T-cell (primary cell): ENCODE data around the gene SLC30A3. TPM values are rescaled to one million over a fixed set of nuclear protein-coding genes. Genes with fewer than 3 reads are reported as not detected.

Experiments used
- ATAC-seq, 4 experiments: fragments of 200-7000 bp in 3 of 4; fragments of 150-1000 bp in 1 of 4; cut with Tn5 transposase; replicated peaks in 1 of 4; 1 replicate in 3 of 4; 2 replicates in 1 of 4; pipeline ENCODE4 v1.10.0; 2021; ENCODE audit warnings: moderate library complexity in 3 of 4, mild to moderate bottlenecking in 2 of 4, moderate number of reproducible peaks in 1 of 4
- CTCF ChIA-PET, 2 donors: fragments of 300-600 bp; sonication (Branson Sonifier 250); formaldehyde crosslinking; loops; one replicate each; lab custom pipeline; 2022; ENCODE audit warnings: antibody characterized with exemption in 2 of 2; lab: Charles Lee
- POLR2A ChIA-PET, 2 donors: fragments of 300-600 bp; sonication (Branson Sonifier 250); formaldehyde crosslinking; loops; one replicate each; lab custom pipeline; 2022; ENCODE audit warnings: antibody characterized with exemption in 2 of 2; lab: Charles Lee
- DNase-seq, 35 experiments: peaks; one replicate each; pipeline versions ENCODE4 v3.0.0 to v3.0.0-alpha.2; 2013 to 2023
- H3K27ac ChIP-seq: one replicate; pipeline ENCODE4 v1.5.1; 2013; ENCODE audit warnings: low read length
- H3K27me3 ChIP-seq, 2 experiments: replicated peaks in 1 of 2; 1 replicate in 1 of 2; 2 replicates in 1 of 2; pipeline versions ENCODE4 v1.6.1 to v1.7.0; 2013; ENCODE audit warnings: low read length in 1 of 2, mixed read lengths in 1 of 2; ENCODE audit not compliant: control insufficient read depth in 2 of 2, insufficient read depth in 2 of 2; ENCODE audit errors: extremely low read depth in 1 of 2
- H3K36me3 ChIP-seq, 2 donors: 1 replicate in 1 of 2; 2 replicates in 1 of 2; pipeline versions ENCODE4 v1.6.1 to v1.7.0; 2013; ENCODE audit warnings: low read length in 1 of 2; ENCODE audit not compliant: control insufficient read depth in 2 of 2, insufficient read depth in 1 of 2; ENCODE audit errors: extremely low read depth in 1 of 2
- H3K4me1 ChIP-seq, 2 experiments: 1 replicate in 1 of 2; 2 replicates in 1 of 2; pipeline versions ENCODE4 v1.6.1 to v1.7.0; 2013; ENCODE audit warnings: low read length in 2 of 2, mixed read lengths in 1 of 2; ENCODE audit not compliant: insufficient read depth in 2 of 2, control insufficient read depth in 1 of 2; ENCODE audit errors: extremely low read depth in 1 of 2
- H3K4me3 ChIP-seq, 2 donors: 1 replicate in 1 of 2; 2 replicates in 1 of 2; pipeline versions ENCODE4 v1.5.1 to v1.7.0; 2013; ENCODE audit warnings: mild to moderate bottlenecking in 2 of 2, low read length in 1 of 2, moderate library complexity in 1 of 2; ENCODE audit not compliant: control insufficient read depth in 1 of 2; ENCODE audit errors: extremely low read depth in 1 of 2
- H3K9me3 ChIP-seq: 2 replicates; pipeline ENCODE4 v1.7.0; 2013
- H3K27ac Mint-ChIP-seq, 2 donors: one replicate each; pipeline ENCODE4 v1.8.0; 2020 to 2021; ENCODE audit warnings: mild to moderate bottlenecking in 2 of 2, mixed read lengths in 2 of 2
- H3K27me3 Mint-ChIP-seq, 2 donors: one replicate each; pipeline ENCODE4 v1.8.0; 2021 to 2022; ENCODE audit warnings: mixed read lengths in 2 of 2
- H3K36me3 Mint-ChIP-seq: one replicate; pipeline ENCODE4 v1.8.0; 2021; ENCODE audit warnings: mixed read lengths
- H3K4me1 Mint-ChIP-seq, 3 donors: one replicate each; pipeline ENCODE4 v1.8.0; 2020 to 2022; ENCODE audit warnings: mixed read lengths in 3 of 3, mild to moderate bottlenecking in 1 of 3
- H3K4me3 Mint-ChIP-seq, 3 donors: one replicate each; pipeline ENCODE4 v1.8.0; 2020 to 2022; ENCODE audit warnings: mild to moderate bottlenecking in 3 of 3, mixed read lengths in 3 of 3, moderate library complexity in 3 of 3
- H3K9me3 Mint-ChIP-seq, 3 donors: one replicate each; pipeline ENCODE4 v1.8.0; 2020 to 2022; ENCODE audit warnings: mixed read lengths in 3 of 3
- WGBS: methylation state at CpG from one replicate; pipeline ENCODE4 v1.1.5; 2013; ENCODE audit warnings: missing lambda C conversion rate; ENCODE audit not compliant: insufficient coverage; 5-methylcytosine and 5-hydroxymethylcytosine counted together
- total RNA-seq, 35 experiments: library from RNA in 6 of 35; stranded (reverse) in 6 of 35; fragments of 120-200 nt in 1 of 35; gene quantifications; one replicate each; pipeline versions ENCODE4 v1.2.1 to v1.2.4 and lab custom pipeline; 2013 to 2026

The SLC30A3 gene
- total RNA-seq, 5 donors from 2014 or later (not counting 1 experiment from before 2014, with no cell fraction given): 0.06 to 0.26 TPM; not detected in 3

DNA sequence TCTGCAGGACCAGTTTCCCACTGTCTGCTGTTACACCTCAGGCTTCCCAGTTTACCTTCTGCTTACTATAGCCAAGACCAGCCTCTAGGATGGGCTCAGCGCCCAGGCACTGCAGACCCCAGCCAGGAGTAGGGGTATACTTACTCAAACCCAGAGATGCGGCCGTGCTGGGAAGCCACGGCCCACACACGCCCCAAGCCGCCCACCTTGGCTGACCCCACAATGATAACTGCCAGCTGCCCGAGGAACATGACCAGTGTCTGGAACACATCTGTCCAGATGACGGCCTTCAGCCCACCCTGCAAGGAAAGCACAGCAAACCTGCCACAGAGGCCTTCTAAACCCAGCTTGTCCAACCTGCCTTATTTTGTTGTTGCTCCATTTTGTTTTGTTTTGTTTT, 57.6 kb downstream of the SLC30A3 start:
- H3K36me3 ChIP-seq: peaks cover 12 to 74% of the 10 kb centered on the region in 2 donors
- ATAC-seq: no peak
- ChIA-PET CTCF (no interaction called here), POLR2A (no interaction called here)
- no peaks in the 10 kb centered on the region for H3K9me3 ChIP-seq
- H3K4me3 ChIP-seq: no peak overlapping the region
- Mint-ChIP-seq H3K27me3 (no peaks in the 10 kb centered on the region), H3K4me1 (peaks cover 14 to 21% (median 17%) of the 10 kb centered on the region in 3 donors), H3K27ac (no peak overlapping the region), H3K9me3 (no peaks in the 10 kb centered on the region), H3K4me3 (no peak overlapping the region), H3K36me3 (peaks cover 43% of the 10 kb centered on the region)
- DNase-seq: no peak
- H3K27ac ChIP-seq: no peak overlapping the region
- over 99% methylated on average over 8 of the region's 8 CpGs for WGBS
- H3K27me3 ChIP-seq: no peaks in the 10 kb centered on the region
- H3K4me1 ChIP-seq: no peaks in the 10 kb centered on the region

DNA sequence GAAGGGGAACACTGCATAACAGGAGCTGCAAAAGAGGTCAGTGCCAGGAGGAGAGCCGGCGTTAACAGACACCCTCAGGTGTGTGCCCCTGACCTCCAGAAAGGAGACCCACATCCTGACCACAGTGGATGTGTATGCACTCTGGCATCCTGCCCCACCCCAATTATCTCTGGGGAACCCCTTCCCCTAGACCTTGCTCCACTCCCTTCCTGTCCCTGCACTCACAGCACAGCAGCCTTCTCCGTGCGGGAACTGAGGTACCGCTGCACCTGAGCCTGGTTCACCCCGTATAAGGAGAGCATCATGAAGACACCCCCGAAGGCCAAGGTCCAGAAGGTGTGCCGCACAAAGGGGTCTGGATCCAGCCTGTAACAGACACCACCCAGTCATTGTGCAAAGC, 58.3 kb downstream of the SLC30A3 start:
- H3K27ac Mint-ChIP-seq: peak overlapping the region; percentile 29 to 48
- no peak overlapping the region for H3K27ac ChIP-seq

DNA sequence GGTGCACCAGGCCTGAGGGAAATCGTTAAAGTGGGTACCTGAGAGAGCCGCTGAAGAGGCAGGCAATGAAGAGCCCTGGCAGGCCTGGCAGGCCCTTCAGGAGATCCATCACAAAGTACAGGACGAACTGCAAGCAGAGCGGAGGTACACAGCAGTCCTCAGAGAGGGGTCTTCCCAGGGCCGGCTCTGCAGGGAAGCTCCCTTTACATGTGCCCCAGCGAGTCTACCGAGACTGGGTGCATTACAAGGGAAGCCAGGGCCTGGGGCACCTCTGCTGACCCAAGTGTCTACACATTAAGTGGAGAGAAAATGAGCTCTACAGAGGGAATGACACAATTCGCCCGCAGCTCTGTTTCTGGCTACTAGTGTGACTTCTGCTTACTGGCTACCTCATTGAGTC, 59.1 kb downstream of the SLC30A3 start:
- ChIA-PET POLR2A (interaction anchor here in 1 of 2 donors (0.6 kb wide), 1 partner anchor 225 kb away, joined by 8 read pairs; no protein-coding TSS in a partner anchor), CTCF (interaction anchor here (0.5 to 0.6 kb wide), 2 partner anchors 32 to 1709 kb away, joined by 3 read pairs; no protein-coding TSS in a partner anchor)
- H3K27ac ChIP-seq: no peak overlapping the region
- H3K4me3 Mint-ChIP-seq: no peak overlapping the region
- H3K9me3 ChIP-seq: no peaks in the 10 kb centered on the region
- no peaks in the 10 kb centered on the region for H3K9me3 Mint-ChIP-seq
- DNase-seq (no peak), ATAC-seq (no peak)
- 98% methylated on average over 9 of the region's 9 CpGs for WGBS
- H3K4me1 ChIP-seq: no peaks in the 10 kb centered on the region
- H3K27me3 Mint-ChIP-seq: no peaks in the 10 kb centered on the region
- no peaks in the 10 kb centered on the region for H3K27me3 ChIP-seq
- peaks cover 12 to 81% of the 10 kb centered on the region in 2 donors for H3K36me3 ChIP-seq
- no peak overlapping the region for H3K4me3 ChIP-seq
- peaks cover 3 to 11% (median 6%) of the 10 kb centered on the region in 3 donors for H3K4me1 Mint-ChIP-seq
- H3K36me3 Mint-ChIP-seq: peaks cover 50% of the 10 kb centered on the region
- H3K27ac Mint-ChIP-seq: no peak overlapping the region

More for the DNA sequence above, 58.3 kb downstream of the SLC30A3 start:
- peaks cover 12 to 81% of the 10 kb centered on the region in 2 donors for H3K36me3 ChIP-seq
- H3K4me1 ChIP-seq: no peaks in the 10 kb centered on the region
- H3K4me3 Mint-ChIP-seq: no peak overlapping the region
- H3K9me3 Mint-ChIP-seq: no peaks in the 10 kb centered on the region
- ATAC-seq (no peak), DNase-seq (no peak)
- peaks cover 50% of the 10 kb centered on the region for H3K36me3 Mint-ChIP-seq
- H3K27me3 Mint-ChIP-seq: no peaks in the 10 kb centered on the region
- CTCF ChIA-PET: interaction anchor here in 1 of 2 donors (0.6 kb wide), 1 partner anchor 33 kb away, joined by 3 read pairs; no protein-coding TSS in a partner anchor
- no peaks in the 10 kb centered on the region for H3K9me3 ChIP-seq
- no peak overlapping the region for H3K4me3 ChIP-seq
- 100% methylated on average over 3 of the region's 8 CpGs for WGBS
- POLR2A ChIA-PET: no interaction called here
- H3K27me3 ChIP-seq: no peaks in the 10 kb centered on the region
- peaks cover 7 to 15% (median 11%) of the 10 kb centered on the region in 3 donors for H3K4me1 Mint-ChIP-seq

Other genes with a start within 250 kb of the SLC30A3 start
- 10 to 100 TPM; 37.6 to 84.5 (median 71.6) TPM for gene TMEM214, start 230.1 kb downstream of the SLC30A3 start, total RNA-seq
- gene AGBL5, start 211.4 kb downstream of the SLC30A3 start, total RNA-seq: 10 to 100 TPM in 3 of 5 donors, 1 to 10 TPM in 2; 9.5 to 13.3 (median 11.2) TPM
- 100 to 1,000 TPM; 217 to 292 (median 236) TPM for gene OST4, start 191.4 kb downstream of the SLC30A3 start, total RNA-seq
- 1 to 10 TPM in 1 of 5 donors, under 1 TPM in 4; 0.28 to 1.1 (median 0.85) TPM for gene EMILIN1, start 184.4 kb downstream of the SLC30A3 start, total RNA-seq
- gene KHK, start 176.3 kb downstream of the SLC30A3 start, total RNA-seq: 1 to 10 TPM; 3.7 to 9.1 (median 6.7) TPM
- gene CGREF1, start 143.9 kb downstream of the SLC30A3 start, total RNA-seq: 1 to 10 TPM in 1 of 5 donors, under 1 TPM in 3, not detected in 1; 0.21 to 1.1 (median 0.34) TPM
- 1 to 10 TPM in 3 of 5 donors, under 1 TPM in 2; 0.66 to 1.4 (median 1.2) TPM for gene ABHD1, start 139.2 kb downstream of the SLC30A3 start, total RNA-seq
- gene PREB, start 128.4 kb downstream of the SLC30A3 start, total RNA-seq: 10 to 100 TPM; 23.3 to 62.2 (median 59.9) TPM
- gene PRR30, start 123.6 kb downstream of the SLC30A3 start, total RNA-seq: not detected
- gene TCF23, start 114.0 kb downstream of the SLC30A3 start, total RNA-seq: not detected
- gene ATRAID, start 51.0 kb downstream of the SLC30A3 start, total RNA-seq: 100 to 1,000 TPM in 2 of 5 donors, 10 to 100 TPM in 3; 78.9 to 106 (median 96.0) TPM
- 100 to 1,000 TPM in 2 of 5 donors, 10 to 100 TPM in 3; 37.5 to 214 (median 43.0) TPM for gene SLC5A6, start 50.8 kb downstream of the SLC30A3 start, total RNA-seq
- gene CAD, start 45.7 kb downstream of the SLC30A3 start, total RNA-seq: 10 to 100 TPM; 38.5 to 78.2 (median 65.4) TPM
- not detected for gene DNAJC5G, start 12.4 kb upstream of the SLC30A3 start, total RNA-seq
- not detected for gene TRIM54, start 19.4 kb upstream of the SLC30A3 start, total RNA-seq
- 1 to 10 TPM; 1.8 to 7.8 (median 4.2) TPM for gene UCN, start 45.4 kb upstream of the SLC30A3 start, total RNA-seq
- 10 to 100 TPM; 64.5 to 99.1 (median 93.6) TPM for gene MPV17, start 60.0 kb upstream of the SLC30A3 start, total RNA-seq
- gene GTF3C2, start 93.7 kb upstream of the SLC30A3 start, total RNA-seq: 10 to 100 TPM; 69.8 to 89.9 (median 82.1) TPM
- 10 to 100 TPM; 35.6 to 50.3 (median 40.5) TPM for gene EIF2B4, start 107.3 kb upstream of the SLC30A3 start, total RNA-seq
- 100 to 1,000 TPM in 3 of 5 donors, 10 to 100 TPM in 2; 77.9 to 130 (median 121) TPM for gene SNX17, start 107.6 kb upstream of the SLC30A3 start, total RNA-seq
- gene ZNF513, start 117.7 kb upstream of the SLC30A3 start, total RNA-seq: 10 to 100 TPM; 20.6 to 27.0 (median 21.9) TPM
- 10 to 100 TPM; 40.9 to 65.9 (median 62.4) TPM for gene PPM1G, start 146.5 kb upstream of the SLC30A3 start, total RNA-seq
- 100 to 1,000 TPM in 4 of 5 donors, 10 to 100 TPM in 1; 99.1 to 187 (median 109) TPM for gene NRBP1, start 165.6 kb upstream of the SLC30A3 start, total RNA-seq
- gene KRTCAP3, start 179.3 kb upstream of the SLC30A3 start, total RNA-seq: 10 to 100 TPM; 12.3 to 21.1 (median 19.7) TPM
- gene IFT172, start 226.7 kb upstream of the SLC30A3 start, total RNA-seq: 10 to 100 TPM; 14.6 to 25.3 (median 17.3) TPM
- under 1 TPM; 0.13 to 0.98 (median 0.50) TPM for gene FNDC4, start 232.2 kb upstream of the SLC30A3 start, total RNA-seq
- under 1 TPM in 2 of 5 donors, not detected in 3; 0.23 to 0.28 TPM for gene GCKR, start 233.8 kb upstream of the SLC30A3 start, total RNA-seq